NT2/D1 (cell line): Measurements from ENCODE around the gene CCNJL.
"Not testable (repeated sequence)": the region's sequence is repeated elsewhere in the genome, so short reads cannot be mapped to it uniquely, and the experiment has no call there.

Experiments
- DNase-seq: peaks from one replicate; pipeline ENCODE4 v3.0.0-alpha.2; 2011; ENCODE audit warnings: low read depth, low spot score
- H3K27me3 ChIP-seq: 2 replicates; pipeline ENCODE4 v1.6.0; 2011; ENCODE audit warnings: mild to moderate bottlenecking; ENCODE audit not compliant: insufficient read length, insufficient read depth
- H3K36me3 ChIP-seq: 2 replicates; pipeline ENCODE4 v1.6.1; 2011; ENCODE audit warnings: mild to moderate bottlenecking, low read length, mixed read lengths; ENCODE audit not compliant: insufficient read depth, insufficient read length
- H3K4me1 ChIP-seq: 2 replicates; pipeline ENCODE4 v1.5.1; 2011; ENCODE audit not compliant: insufficient read depth, insufficient read length
- H3K4me3 ChIP-seq: 2 replicates; pipeline ENCODE4 v1.5.1; 2011; ENCODE audit warnings: low read depth; ENCODE audit not compliant: insufficient read length
- H3K9ac ChIP-seq: 2 replicates; pipeline ENCODE4 v1.6.0; 2011; ENCODE audit warnings: low read depth; ENCODE audit not compliant: insufficient read length
- H3K9me3 ChIP-seq: 2 replicates; pipeline ENCODE4 v1.5.1; 2011; ENCODE audit warnings: mild to moderate bottlenecking, low read length; ENCODE audit not compliant: insufficient read depth
- SUZ12 ChIP-seq: IDR thresholded peaks from 2 replicates; pipeline ENCODE4 v1.6.1; 2011; ENCODE audit not compliant: insufficient read length, insufficient read depth; ENCODE audit errors: extremely low read depth
- YY1 ChIP-seq: IDR thresholded peaks from 2 replicates; pipeline ENCODE4 v1.6.1; 2011; ENCODE audit not compliant: insufficient read length, insufficient read depth
- ZNF274 ChIP-seq: IDR thresholded peaks from 2 replicates; pipeline ENCODE4 v1.6.1; 2011; ENCODE audit warnings: mild to moderate bottlenecking, low read depth, low read length

Gene CCNJL

GRCh38 chr5:160250226-160250625, 62.1 kb downstream of the CCNJL start:
- no peak overlapping the region for H3K9ac ChIP-seq
- H3K9me3 ChIP-seq: no peaks in the 10 kb centered on the region
- peaks cover 28% of the 10 kb centered on the region for H3K36me3 ChIP-seq
- no peaks in the 10 kb centered on the region for H3K27me3 ChIP-seq
- TF ChIP-seq SUZ12 (no peak), ZNF274 (no peak), YY1 (no peak)
- DNase-seq: no peak
- no peak overlapping the region for H3K4me3 ChIP-seq
- peaks cover 1% of the 10 kb centered on the region for H3K4me1 ChIP-seq

- H3K4me3 ChIP-seq, DNase-seq, H3K27me3 ChIP-seq, H3K9me3 ChIP-seq, H3K4me1 ChIP-seq, H3K9ac ChIP-seq: not testable (repeated sequence)
- peaks cover 26% of the 10 kb centered on the region for H3K36me3 ChIP-seq
These were observed 62.8 kb downstream of the CCNJL start for GRCh38 chr5:160249570-160249969.

- H3K9me3 ChIP-seq: no peaks in the 10 kb centered on the region
- H3K4me3 ChIP-seq: no peak overlapping the region
- H3K9ac ChIP-seq: no peak overlapping the region
- H3K4me1 ChIP-seq: peaks cover 1% of the 10 kb centered on the region
- H3K27me3 ChIP-seq: no peaks in the 10 kb centered on the region
- TF ChIP-seq YY1 (no peak), SUZ12 (no peak), ZNF274 (no peak)
- H3K36me3 ChIP-seq: no peaks in the 10 kb centered on the region
- DNase-seq: no peak
These were observed 66.8 kb downstream of the CCNJL start for GRCh38 chr5:160245506-160246086.

- Histone ChIP-seq H3K36me3 (no peaks in the 10 kb centered on the region), H3K9ac (no peak overlapping the region), H3K4me3 (no peak overlapping the region), H3K4me1 (peaks cover 7% of the 10 kb centered on the region), H3K9me3 (no peaks in the 10 kb centered on the region), H3K27me3 (no peaks in the 10 kb centered on the region)
- no peak for TF ChIP-seq YY1
- TF ChIP-seq ZNF274: no peak
- no peak for TF ChIP-seq SUZ12
- DNase-seq: no peak
These were observed 70.2 kb downstream of the CCNJL start for GRCh38 chr5:160242145-160242544.

GRCh38 chr5:160240350-160240749, 72.0 kb downstream of the CCNJL start:
- H3K9me3 ChIP-seq: no peaks in the 10 kb centered on the region
- TF ChIP-seq YY1 (no peak), ZNF274 (no peak), SUZ12 (no peak)
- H3K36me3 ChIP-seq: no peaks in the 10 kb centered on the region
- H3K4me3 ChIP-seq: no peak overlapping the region
- H3K9ac ChIP-seq: no peak overlapping the region
- H3K4me1 ChIP-seq: peaks cover 9% of the 10 kb centered on the region
- no peak for DNase-seq
- no peaks in the 10 kb centered on the region for H3K27me3 ChIP-seq

- TF ChIP-seq ZNF274 (no peak), SUZ12 (no peak), YY1 (no peak)
These were observed 74.7 kb downstream of the CCNJL start for GRCh38 chr5:160237571-160238093.

GRCh38 chr5:160235731-160236130, 76.6 kb downstream of the CCNJL start:
- H3K4me3 ChIP-seq: no peak overlapping the region
- no peak for DNase-seq

More at GRCh38 chr5:160237571-160238093, 74.7 kb downstream of the CCNJL start:
- Histone ChIP-seq H3K36me3 (no peaks in the 10 kb centered on the region), H3K4me3 (no peak overlapping the region), H3K4me1 (peaks cover 9% of the 10 kb centered on the region), H3K9ac (no peak overlapping the region), H3K27me3 (no peaks in the 10 kb centered on the region), H3K9me3 (no peaks in the 10 kb centered on the region)
- peak; percentile 64 for DNase-seq

GRCh38 chr5:160233215-160233614, 79.1 kb downstream of the CCNJL start:
- H3K4me1 ChIP-seq: peaks cover 8% of the 10 kb centered on the region
- no peak overlapping the region for H3K4me3 ChIP-seq
- no peak for DNase-seq
- no peak overlapping the region for H3K9ac ChIP-seq
- H3K27me3 ChIP-seq: no peaks in the 10 kb centered on the region
- H3K36me3 ChIP-seq: no peaks in the 10 kb centered on the region
- TF ChIP-seq YY1 (no peak), ZNF274 (no peak), SUZ12 (no peak)
- H3K9me3 ChIP-seq: no peaks in the 10 kb centered on the region

More at GRCh38 chr5:160235731-160236130, 76.6 kb downstream of the CCNJL start:
- Histone ChIP-seq H3K27me3 (no peaks in the 10 kb centered on the region), H3K4me1 (peaks cover 13% of the 10 kb centered on the region), H3K36me3 (no peaks in the 10 kb centered on the region), H3K9me3 (no peaks in the 10 kb centered on the region), H3K9ac (no peak overlapping the region)
- TF ChIP-seq ZNF274 (no peak), SUZ12 (no peak), YY1 (no peak)
